Stimulated activated CD4-positive, alpha-beta T cell treated with anti-CD3 and anti-CD28 coated beads, TNF-alpha, amount 100 ng/mL, for 1 hour (primary cell): ENCODE results near the gene ATP12A.
A peak's percentile ranks its signal among the peaks of the same experiment; 100 is the strongest.

ENCODE experiments used
- DNase-seq, 3 donors: peaks; one replicate each; pipeline ENCODE4 v3.0.0-alpha.2; 2020; ENCODE audit warnings: low read depth in 3 of 3, low spot score in 1 of 3

Gene ATP12A

GRCh38 chr13:24680258-24680920 is at the start of gene ATP12A:
Gene ATP12A, plus strand, starts transcription at chr13:24680408. Its CDS starts 336 bp downstream, at chr13:24680744.
- DNase-seq = peak in 1 of 3 donors; percentile 21

GRCh38 chr13:24630851-24631620 is 49.2 kb upstream of the ATP12A start:
- no peak for DNase-seq

GRCh38 chr13:24631922-24632321 is 48.3 kb upstream of the ATP12A start:
- DNase-seq = no peak

- no peak for DNase-seq
Measured at GRCh38 chr13:24632382-24633121, 47.7 kb upstream of the ATP12A start.

GRCh38 chr13:24636776-24637175 is 43.4 kb upstream of the ATP12A start:
- DNase-seq = no peak

GRCh38 chr13:24638096-24638495 is 42.1 kb upstream of the ATP12A start:
- DNase-seq = no peak

- no peak for DNase-seq
Measured at GRCh38 chr13:24640752-24641151, 39.5 kb upstream of the ATP12A start.

- DNase-seq = no peak
Measured at GRCh38 chr13:24642219-24642618, 38.0 kb upstream of the ATP12A start.

GRCh38 chr13:24644036-24644435 is 36.2 kb upstream of the ATP12A start:
- no peak for DNase-seq

- no peak for DNase-seq
Measured at GRCh38 chr13:24648271-24648670, 31.9 kb upstream of the ATP12A start.

- no peak for DNase-seq
Measured at GRCh38 chr13:24648983-24649687, 31.1 kb upstream of the ATP12A start.

GRCh38 chr13:24649688-24650043 is 30.5 kb upstream of the ATP12A start:
- no peak for DNase-seq

- no peak for DNase-seq
Measured at GRCh38 chr13:24650161-24650560, 30.0 kb upstream of the ATP12A start.

GRCh38 chr13:24651718-24652345 is 28.4 kb upstream of the ATP12A start:
- no peak for DNase-seq

GRCh38 chr13:24652359-24652758 is 27.8 kb upstream of the ATP12A start:
- no peak for DNase-seq

GRCh38 chr13:24654741-24655140 is 25.5 kb upstream of the ATP12A start:
- no peak for DNase-seq

- no peak for DNase-seq
Measured at GRCh38 chr13:24659239-24659638, 21.0 kb upstream of the ATP12A start.

- no peak for DNase-seq
Measured at GRCh38 chr13:24660023-24660741, 20.0 kb upstream of the ATP12A start.

GRCh38 chr13:24661713-24662112 is 18.5 kb upstream of the ATP12A start:
- no peak for DNase-seq
